Testis (tissue), 2 donors: ENCODE results near the gene ETHE1.

Source experiments
- CTCF ChIP-seq, 3 experiments: fragments of 450-650 bp in 2 of 3; fragments of 200-600 bp in 1 of 3; sonication (generic) in 1 of 3; IDR thresholded peaks; one replicate each; pipeline ENCODE4 v1.5.1; 2016 to 2019; ENCODE audit warnings: antibody characterized with exemption in 3 of 3, mild to moderate bottlenecking in 2 of 3, moderate library complexity in 1 of 3
- POLR2A ChIP-seq: fragments of 450-650 bp; IDR thresholded peaks from one replicate; pipeline ENCODE4 v1.6.1; 2017; ENCODE audit warnings: antibody characterized with exemption, mild to moderate bottlenecking, moderate library complexity

- peak in 1 of 3 experiments; percentile 17 for TF ChIP-seq CTCF (IDR thresholded peaks at IDR 0.05)
- peak; percentile 9 for TF ChIP-seq POLR2A
Observed at GRCh38 chr19:43503501-43504425, 23.2 kb downstream of the ETHE1 start.
